Endothelial cell of umbilical vein (primary cell): ENCODE results near the gene BTG1. TPM values are rescaled to one million over a fixed set of nuclear protein-coding genes. Genes with fewer than 3 reads are reported as not detected.

Source experiments
- BruUV-seq: library from RNA; stranded (reverse); fragments of 400-500 nt; replicated peaks from 2 replicates; lab custom pipeline; 2021; lab: Mats Ljungman, UMichigan
- CTCF ChIA-PET: fragments of 300-600, 350-600 bp; sonication (Branson Sonifier 250); formaldehyde crosslinking; loops from one replicate; lab custom pipeline; 2021; ENCODE audit warnings: antibody characterized with exemption, inconsistent platforms; lab: Charles Lee
- POLR2A ChIA-PET: fragments of 300-600, 350-600 bp; sonication (Branson Sonifier 250); formaldehyde crosslinking; loops from one replicate; lab custom pipeline; 2021; ENCODE audit warnings: antibody characterized with exemption, inconsistent platforms; lab: Charles Lee
- DNase-seq: peaks from one replicate; pipeline ENCODE4 v3.0.0-alpha.2; 2011; ENCODE audit warnings: low read depth, low spot score
- FAIRE-seq: peaks from 2 replicates; lab custom pipeline; 2011; peaks lifted over from hg19 to GRCh38; lab: Jason Lieb, UNC
- H2AFZ ChIP-seq: 2 replicates; pipeline ENCODE4 v1.6.0; 2012; ENCODE audit warnings: low read depth, low read length, control low read depth, inconsistent platforms
- H3K27ac ChIP-seq: 2 replicates; pipeline ENCODE4 v1.5.1; 2011; ENCODE audit warnings: low read depth, mild to moderate bottlenecking, control low read depth, low read length, moderate library complexity; ENCODE audit not compliant: insufficient read depth
- H3K27me3 ChIP-seq, 2 experiments: 2 replicates each; pipeline versions ENCODE4 v1.6.0 to v1.6.1; 2011; ENCODE audit warnings: low read length in 2 of 2, mixed read lengths in 1 of 2; ENCODE audit not compliant: control insufficient read depth in 2 of 2, insufficient read depth in 2 of 2
- H3K36me3 ChIP-seq, 2 experiments: 2 replicates in 1 of 2; 3 replicates in 1 of 2; pipeline ENCODE4 v1.5.1; 2011; ENCODE audit warnings: low read length in 2 of 2, mild to moderate bottlenecking in 1 of 2, moderate library complexity in 1 of 2; ENCODE audit not compliant: control insufficient read depth in 2 of 2, insufficient read depth in 2 of 2; ENCODE audit errors: extremely low read depth in 1 of 2
- H3K4me1 ChIP-seq: 3 replicates; pipeline ENCODE4 v1.5.1; 2011; ENCODE audit warnings: mild to moderate bottlenecking, low read length; ENCODE audit not compliant: control insufficient read depth, insufficient read depth; ENCODE audit errors: extremely low read depth
- H3K4me2 ChIP-seq: 2 replicates; pipeline ENCODE4 v1.6.1; 2011; ENCODE audit warnings: low read length, control low read depth, mixed read lengths; ENCODE audit not compliant: insufficient read depth
- H3K4me3 ChIP-seq, 3 experiments: fragments of 200-600 bp in 1 of 3; sonication (generic), shearing (Covaris generic) in 1 of 3; replicated peaks in 1 of 3; 2 replicates each; pipeline ENCODE4 v1.5.1; 2011 to 2016; ENCODE audit warnings: control low read depth in 3 of 3, low read length in 3 of 3, mild to moderate bottlenecking in 2 of 3, inconsistent platforms in 1 of 3, low read depth in 1 of 3, moderate library complexity in 1 of 3; ENCODE audit not compliant: insufficient read depth in 1 of 3
- H3K79me2 ChIP-seq: 2 replicates; pipeline ENCODE4 v1.6.0; 2012; ENCODE audit warnings: low read length, inconsistent platforms; ENCODE audit not compliant: control insufficient read depth, insufficient read depth
- H3K9ac ChIP-seq: replicated peaks from 2 replicates; pipeline ENCODE3; 2011; ENCODE audit warnings: low read length, control low read depth; ENCODE audit not compliant: insufficient read depth; ENCODE audit errors: extremely low read depth
- H3K9me1 ChIP-seq: replicated peaks from 3 replicates; pipeline ENCODE4 v1.6.0; 2011; ENCODE audit warnings: mild to moderate bottlenecking, low read length; ENCODE audit not compliant: control insufficient read depth, insufficient read depth; ENCODE audit errors: extremely low read depth
- H3K9me3 ChIP-seq: replicated peaks from 2 replicates; pipeline ENCODE4 v1.5.1; 2012; ENCODE audit warnings: low read length, inconsistent platforms; ENCODE audit not compliant: control insufficient read depth, insufficient read depth
- H4K20me1 ChIP-seq: replicated peaks from 2 replicates; pipeline ENCODE3; 2011; ENCODE audit warnings: mild to moderate bottlenecking, low read length; ENCODE audit not compliant: control insufficient read depth, insufficient read depth; ENCODE audit errors: extremely low read depth
- EZH2 ChIP-seq: IDR thresholded peaks from 2 replicates; pipeline ENCODE4 v1.6.1; 2012; ENCODE audit warnings: borderline replicate concordance, low read depth, mild to moderate bottlenecking, moderate library complexity, low read length, inconsistent platforms; ENCODE audit not compliant: severe bottlenecking
- FOS ChIP-seq: IDR thresholded peaks from 2 replicates; pipeline ENCODE4 v1.6.1; 2011; ENCODE audit warnings: mild to moderate bottlenecking, low read length, moderate library complexity, borderline replicate concordance; ENCODE audit not compliant: insufficient read depth
- GATA2 ChIP-seq: IDR thresholded peaks from 2 replicates; pipeline ENCODE4 v1.7.0; 2011; ENCODE audit warnings: low read depth, mild to moderate bottlenecking, moderate library complexity, mixed read lengths, low read length; ENCODE audit not compliant: insufficient read length, insufficient read depth
- JUN ChIP-seq: IDR thresholded peaks from 2 replicates; pipeline ENCODE4 v1.6.1; 2011; ENCODE audit warnings: borderline replicate concordance, low read depth; ENCODE audit not compliant: insufficient read length, insufficient read depth
- MYC ChIP-seq: IDR thresholded peaks from one replicate; pipeline ENCODE4 v1.6.1; 2011; ENCODE audit warnings: mild to moderate bottlenecking, low read depth, low read length
- POLR2A ChIP-seq: IDR thresholded peaks from 2 replicates; pipeline ENCODE4 v1.6.1; 2012; ENCODE audit warnings: low read depth, mild to moderate bottlenecking, control low read depth, low read length
- POLR2AphosphoS5 ChIP-seq: IDR thresholded peaks from 2 replicates; pipeline ENCODE4 v1.6.1; 2012; ENCODE audit warnings: low read depth, mild to moderate bottlenecking, control low read depth, low read length, moderate library complexity; ENCODE audit not compliant: insufficient read depth
- dilution Hi-C: fragments of 300-500 bp; cut with MboI; formaldehyde crosslinking; loops from one replicate; pipeline ENCODE4 v1.15.0; 2019; ENCODE audit warnings: low sequenced_read_pairs; ENCODE audit not compliant: extremely low pct_ligation_motif_present
- intact Hi-C: fragments of 100-400 bp; cut with micrococcal nuclease; formaldehyde crosslinking; loops from one replicate; pipeline ENCODE4 v1.10.0; 2022
- polyA plus RNA-seq, 4 experiments: library from polyadenylated mRNA; depleted of rRNA in 3 of 4; stranded (reverse) in 3 of 4; unstranded in 1 of 4; fragments of >200 nt; gene quantifications; 2 replicates each; pipeline versions ENCODE4 v1.2.1 to v1.2.3, GENCODE V29; 2011 to 2012; ENCODE audit warnings: missing spikeins in 1 of 4
- total RNA-seq: library from RNA; stranded (reverse); gene quantifications from 2 replicates; pipeline ENCODE4 v1.2.3, GENCODE V29; 2021
- TF ChIP-seq, protein P1 (sequence below), 2 donors: IDR thresholded peaks; 1 replicate in 1 of 2; 2 replicates in 1 of 2; pipeline ENCODE4 v1.5.1; 2011; ENCODE audit warnings: low read length in 2 of 2, mild to moderate bottlenecking in 2 of 2, moderate library complexity in 2 of 2, control low read depth in 1 of 2, inconsistent platforms in 1 of 2, low read depth in 1 of 2; ENCODE audit not compliant: insufficient read depth in 1 of 2; ENCODE audit errors: extremely low read depth in 1 of 2
- TF ChIP-seq, protein P2 (sequence below): IDR thresholded peaks from 2 replicates; pipeline ENCODE4 v1.6.1; 2011; ENCODE audit not compliant: insufficient read depth, insufficient read length

Gene BTG1
- total and polyA plus RNA-seq, 2 donors (not counting 3 experiments of a cell fraction or from before 2014, with no cell fraction given): 42.8 to 104 TPM

DNA sequence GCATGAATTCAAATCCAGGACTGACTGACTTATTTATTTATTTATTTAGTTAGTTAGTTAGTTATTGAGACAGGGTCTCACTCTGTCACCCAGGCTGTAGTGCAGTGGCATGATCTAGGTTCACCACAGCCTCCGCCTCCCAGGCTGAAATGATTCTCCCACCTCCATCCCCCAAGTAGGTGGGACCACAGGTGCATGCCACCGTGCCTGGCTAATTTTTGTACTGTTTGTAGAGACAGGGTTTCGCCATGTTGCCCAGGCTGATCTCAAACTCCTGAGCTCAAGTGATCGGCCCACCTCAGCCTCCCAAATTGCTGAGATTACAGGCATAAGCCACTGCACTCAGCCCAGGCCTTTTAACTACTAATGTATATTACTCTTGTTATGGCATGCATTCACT lies 36.0 kb downstream of the BTG1 start:
- CTCF ChIA-PET: no interaction called here
- no TSS peak for BruUV-seq
- no peak overlapping the region for H3K4me2 ChIP-seq
- no peak overlapping the region for H3K27ac ChIP-seq
- H2AFZ ChIP-seq: no peak overlapping the region
- H4K20me1 ChIP-seq: no peaks in the 10 kb centered on the region
- H3K4me3 ChIP-seq: no peak overlapping the region
- H3K9ac ChIP-seq: no peak overlapping the region
- no peaks in the 10 kb centered on the region for H3K9me3 ChIP-seq
- TF ChIP-seq, protein P1, sequence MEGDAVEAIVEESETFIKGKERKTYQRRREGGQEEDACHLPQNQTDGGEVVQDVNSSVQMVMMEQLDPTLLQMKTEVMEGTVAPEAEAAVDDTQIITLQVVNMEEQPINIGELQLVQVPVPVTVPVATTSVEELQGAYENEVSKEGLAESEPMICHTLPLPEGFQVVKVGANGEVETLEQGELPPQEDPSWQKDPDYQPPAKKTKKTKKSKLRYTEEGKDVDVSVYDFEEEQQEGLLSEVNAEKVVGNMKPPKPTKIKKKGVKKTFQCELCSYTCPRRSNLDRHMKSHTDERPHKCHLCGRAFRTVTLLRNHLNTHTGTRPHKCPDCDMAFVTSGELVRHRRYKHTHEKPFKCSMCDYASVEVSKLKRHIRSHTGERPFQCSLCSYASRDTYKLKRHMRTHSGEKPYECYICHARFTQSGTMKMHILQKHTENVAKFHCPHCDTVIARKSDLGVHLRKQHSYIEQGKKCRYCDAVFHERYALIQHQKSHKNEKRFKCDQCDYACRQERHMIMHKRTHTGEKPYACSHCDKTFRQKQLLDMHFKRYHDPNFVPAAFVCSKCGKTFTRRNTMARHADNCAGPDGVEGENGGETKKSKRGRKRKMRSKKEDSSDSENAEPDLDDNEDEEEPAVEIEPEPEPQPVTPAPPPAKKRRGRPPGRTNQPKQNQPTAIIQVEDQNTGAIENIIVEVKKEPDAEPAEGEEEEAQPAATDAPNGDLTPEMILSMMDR (IDR thresholded peaks at IDR 0.05; ENCODE audit: extremely low read depth in 1 of 2, insufficient read depth in 1 of 2, low read depth in 1 of 2, low read length in 2 of 2): no peak
- TF ChIP-seq GATA2 (no peak), FOS (no peak), EZH2 (no peak), MYC (no peak), POLR2AphosphoS5 (no peak), JUN (no peak), POLR2A (no peak)
- TF ChIP-seq, protein P2, sequence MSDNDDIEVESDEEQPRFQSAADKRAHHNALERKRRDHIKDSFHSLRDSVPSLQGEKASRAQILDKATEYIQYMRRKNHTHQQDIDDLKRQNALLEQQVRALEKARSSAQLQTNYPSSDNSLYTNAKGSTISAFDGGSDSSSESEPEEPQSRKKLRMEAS: no peak
- H3K4me1 ChIP-seq: no peaks in the 10 kb centered on the region
- POLR2A ChIA-PET: no interaction called here
- DNase-seq (no peak), FAIRE-seq (no peak)
- no peaks in the 10 kb centered on the region for H3K79me2 ChIP-seq
- dilution Hi-C loops: no loop called here
- no peaks in the 10 kb centered on the region for H3K36me3 ChIP-seq
- H3K27me3 ChIP-seq: no peaks in the 10 kb centered on the region
- peaks cover 2% of the 10 kb centered on the region for H3K9me1 ChIP-seq
- intact Hi-C loops: no loop called here
